H1 (cell line): ENCODE results near the gene POLR2H. TPM values are rescaled to one million over a fixed set of nuclear protein-coding genes. Genes with fewer than 3 reads are reported as not detected.

ENCODE experiments used
- CTCF ChIA-PET: fragments of 300-600 bp; sonication (Branson Sonifier 250); formaldehyde crosslinking; loops from one replicate; lab custom pipeline; 2021; ENCODE audit not compliant: partially characterized antibody; lab: Charles Lee
- POLR2A ChIA-PET: fragments of 300-600 bp; sonication (Branson Sonifier 250); formaldehyde crosslinking; loops from one replicate; lab custom pipeline; 2021; ENCODE audit warnings: inconsistent platforms; ENCODE audit not compliant: partially characterized antibody; lab: Charles Lee
- DNase-seq, 2 experiments: peaks; one replicate each; pipeline versions ENCODE4 v3.0.0 to v3.0.0-alpha.2; 2010 to 2022; ENCODE audit warnings: low spot score in 2 of 2, low read depth in 1 of 2, mixed read lengths in 1 of 2
- FAIRE-seq: peaks from 2 replicates; lab custom pipeline; 2011; peaks lifted over from hg19 to GRCh38; lab: Jason Lieb, UNC
- H2AFZ ChIP-seq: 2 replicates; pipeline ENCODE4 v1.8.1; 2012; ENCODE audit warnings: low read length, inconsistent platforms
- H2AK5ac ChIP-seq: 2 replicates; pipeline ENCODE4 v1.6.1; 2013; ENCODE audit warnings: low read depth, low read length
- H2BK120ac ChIP-seq: replicated peaks from 2 replicates; pipeline ENCODE3; 2013; ENCODE audit warnings: low read depth, low read length, inconsistent platforms
- H2BK12ac ChIP-seq: 2 replicates; pipeline ENCODE4 v1.6.1; 2013; ENCODE audit warnings: low read depth, low read length
- H2BK15ac ChIP-seq: 2 replicates; pipeline ENCODE4 v1.6.1; 2013; ENCODE audit warnings: low read length
- H2BK20ac ChIP-seq: 2 replicates; pipeline ENCODE4 v1.6.1; 2013; ENCODE audit warnings: low read length
- H2BK5ac ChIP-seq: 2 replicates; pipeline ENCODE4 v1.6.1; 2013; ENCODE audit warnings: low read depth, low read length
- H3K14ac ChIP-seq: 2 replicates; pipeline ENCODE4 v1.6.1; 2013; ENCODE audit warnings: inconsistent platforms; ENCODE audit not compliant: insufficient read length
- H3K18ac ChIP-seq: 2 replicates; pipeline ENCODE4 v1.6.1; 2013; ENCODE audit warnings: low read length; ENCODE audit errors: extremely low read depth
- H3K23ac ChIP-seq: 2 replicates; pipeline ENCODE4 v1.6.1; 2013; ENCODE audit warnings: inconsistent platforms; ENCODE audit not compliant: insufficient read length
- H3K23me2 ChIP-seq: 2 replicates; pipeline ENCODE4 v1.6.1; 2013; ENCODE audit warnings: low read depth, low read length
- H3K27ac ChIP-seq: 2 replicates; pipeline ENCODE4 v1.6.1; 2011; ENCODE audit warnings: low read depth, low read length, inconsistent platforms
- H3K27me3 ChIP-seq, 4 experiments: replicated peaks in 1 of 4; 1 replicate in 1 of 4; 2 replicates in 3 of 4; pipeline versions ENCODE4 v1.6.1 to v1.8.1; 2011 to 2013; ENCODE audit warnings: low read length in 3 of 4, mild to moderate bottlenecking in 3 of 4, inconsistent platforms in 2 of 4, mixed read lengths in 2 of 4, moderate library complexity in 1 of 4; ENCODE audit not compliant: control insufficient read depth in 3 of 4, insufficient read depth in 3 of 4; ENCODE audit errors: extremely low read depth in 1 of 4
- H3K36me3 ChIP-seq, 4 experiments: 2 replicates each; pipeline versions ENCODE4 v1.6.1 to v1.8.1; 2011 to 2013; ENCODE audit warnings: mild to moderate bottlenecking in 4 of 4, low read length in 3 of 4, moderate library complexity in 2 of 4, control low read depth in 1 of 4, inconsistent platforms in 1 of 4; ENCODE audit not compliant: insufficient read depth in 4 of 4, control insufficient read depth in 2 of 4
- H3K4ac ChIP-seq: replicated peaks from 2 replicates; pipeline ENCODE3; 2013; ENCODE audit warnings: low read length, low read depth, mixed read lengths, inconsistent platforms; ENCODE audit not compliant: insufficient read length
- H3K4me1 ChIP-seq, 4 experiments: replicated peaks in 1 of 4; 1 replicate in 1 of 4; 2 replicates in 3 of 4; pipeline versions ENCODE4 v1.6.1 to v1.8.1; 2011 to 2013; ENCODE audit warnings: low read length in 3 of 4, inconsistent platforms in 2 of 4, mixed read lengths in 1 of 4; ENCODE audit not compliant: insufficient read depth in 4 of 4, control insufficient read depth in 3 of 4
- H3K4me2 ChIP-seq, 2 experiments: 2 replicates each; pipeline versions ENCODE4 v1.6.1 to v1.8.1; 2011 to 2013; ENCODE audit warnings: low read depth in 2 of 2, low read length in 2 of 2, control low read depth in 1 of 2, inconsistent platforms in 1 of 2, mild to moderate bottlenecking in 1 of 2; ENCODE audit not compliant: insufficient read depth in 1 of 2
- H3K4me3 ChIP-seq, 4 experiments: fragments of 200-600, 300-600 bp in 1 of 4; sonication (generic), shearing (Covaris generic), sonication (Bioruptor Twin) in 1 of 4; 2 replicates each; pipeline versions ENCODE4 v1.5.1 to v1.8.1; 2011 to 2016; ENCODE audit warnings: low read length in 4 of 4, low read depth in 3 of 4, control low read depth in 2 of 4, inconsistent platforms in 2 of 4, mild to moderate bottlenecking in 2 of 4, mixed read lengths in 1 of 4, moderate library complexity in 1 of 4; ENCODE audit not compliant: insufficient read depth in 2 of 4; ENCODE audit errors: extremely low read depth in 1 of 4
- H3K56ac ChIP-seq: replicated peaks from 2 replicates; pipeline ENCODE3; 2013; ENCODE audit warnings: low read depth, mild to moderate bottlenecking, mixed read lengths, low read length, inconsistent platforms; ENCODE audit not compliant: insufficient read length
- H3K79me1 ChIP-seq: 2 replicates; pipeline ENCODE4 v1.6.1; 2013; ENCODE audit warnings: low read depth, low read length, control low read depth
- H3K79me2 ChIP-seq, 2 experiments: 2 replicates each; pipeline versions ENCODE4 v1.6.1 to v1.8.1; 2012 to 2013; ENCODE audit warnings: low read length in 2 of 2, mild to moderate bottlenecking in 2 of 2, inconsistent platforms in 1 of 2; ENCODE audit not compliant: insufficient read depth in 2 of 2, control insufficient read depth in 1 of 2
- H3K9ac ChIP-seq, 4 experiments: replicated peaks in 1 of 4; 1 replicate in 1 of 4; 2 replicates in 3 of 4; pipeline versions ENCODE4 v1.6.1 to v1.8.1; 2011 to 2013; ENCODE audit warnings: low read depth in 3 of 4, low read length in 3 of 4, control low read depth in 2 of 4, mild to moderate bottlenecking in 2 of 4, moderate library complexity in 2 of 4, inconsistent platforms in 1 of 4; ENCODE audit errors: extremely low read depth in 1 of 4
- H3K9me3 ChIP-seq, 2 experiments: 2 replicates each; pipeline versions ENCODE4 v1.6.1 to v1.8.1; 2012 to 2013; ENCODE audit warnings: mild to moderate bottlenecking in 2 of 2, moderate library complexity in 2 of 2, control low read depth in 1 of 2, inconsistent platforms in 1 of 2, low read depth in 1 of 2, low read length in 1 of 2, mixed read lengths in 1 of 2; ENCODE audit not compliant: insufficient read depth in 2 of 2
- H4K20me1 ChIP-seq, 2 experiments: replicated peaks in 1 of 2; 2 replicates each; pipeline versions ENCODE3 to v1.8.1; 2011 to 2013; ENCODE audit warnings: inconsistent platforms in 2 of 2, low read length in 2 of 2, mild to moderate bottlenecking in 1 of 2; ENCODE audit not compliant: insufficient read depth in 2 of 2, control insufficient read depth in 1 of 2
- H4K5ac ChIP-seq: 2 replicates; pipeline ENCODE4 v1.6.1; 2013; ENCODE audit warnings: low read length, low read depth, mixed read lengths, inconsistent platforms; ENCODE audit not compliant: insufficient read length
- H4K8ac ChIP-seq: 2 replicates; pipeline ENCODE4 v1.8.0; 2013; ENCODE audit warnings: mild to moderate bottlenecking, moderate library complexity, low read length, inconsistent platforms; ENCODE audit not compliant: insufficient read depth; ENCODE audit errors: extremely low read depth
- H4K91ac ChIP-seq: replicated peaks from 2 replicates; pipeline ENCODE3; 2013; ENCODE audit warnings: low read length, mixed read lengths, inconsistent platforms; ENCODE audit not compliant: insufficient read length
- ASH2L ChIP-seq: fragments of 200-600, 300-600 bp; sonication (generic); IDR thresholded peaks from one replicate; pipeline ENCODE4 v1.7.1; 2017; ENCODE audit warnings: low read length
- KDM4A ChIP-seq: IDR thresholded peaks from one replicate; pipeline ENCODE4 v1.7.1; 2012; ENCODE audit warnings: low read depth, mild to moderate bottlenecking, moderate library complexity, low read length, inconsistent platforms; ENCODE audit not compliant: severe bottlenecking
- YY1 ChIP-seq: IDR thresholded peaks from 2 replicates; pipeline ENCODE4 v1.6.1; 2011; ENCODE audit warnings: low read depth, mild to moderate bottlenecking, low read length
- WGBS, 2 experiments: shearing (Covaris generic) in 1 of 2; methylation state at CpG; one replicate each; pipeline versions ENCODE4 v1.1.6 to v1.1.7; 2013 to 2015; ENCODE audit warnings: low lambda C conversion rate in 2 of 2, mixed read lengths in 2 of 2, inconsistent platforms in 1 of 2, low coverage in 1 of 2, missing lambda C conversion rate in 1 of 2; ENCODE audit not compliant: insufficient replicate concordance in 2 of 2, insufficient coverage in 1 of 2, insufficient read length in 1 of 2; ENCODE audit errors: extremely low coverage in 1 of 2, missing lambda C conversion rate in 1 of 2; 5-methylcytosine and 5-hydroxymethylcytosine counted together
- polyA plus RNA-seq, 7 experiments: library from polyadenylated mRNA; depleted of rRNA in 3 of 7; stranded (reverse) in 5 of 7; unstranded in 2 of 7; fragments of >200 nt in 5 of 7; fragments of 200-250 nt in 2 of 7; gene quantifications; 1 replicate in 5 of 7; 2 replicates in 1 of 7; 4 replicates in 1 of 7; pipeline versions ENCODE4 v1.2.1 to v1.2.3, GENCODE V29; 2011 to 2013; ENCODE audit warnings: missing spikeins in 2 of 7, mixed read lengths in 2 of 7
- total RNA-seq: library from RNA; stranded (reverse); fragmentation: NEBNext Ultra II Directional; extraction: Animal tissue kit (Norgen Biotek cat#: 25700); gene quantifications from 2 replicates; pipeline ENCODE4 v1.2.1, GENCODE V29; 2021
- TF ChIP-seq, protein P1 (sequence below), 3 experiments: IDR thresholded peaks; 1 replicate in 2 of 3; 2 replicates in 1 of 3; pipeline versions ENCODE4 v1.5.1 to v1.6.1; 2011; ENCODE audit warnings: low read length in 3 of 3, mild to moderate bottlenecking in 3 of 3, inconsistent platforms in 2 of 3, low read depth in 1 of 3, moderate library complexity in 1 of 3; ENCODE audit not compliant: insufficient read depth in 1 of 3; ENCODE audit errors: control extremely low read depth in 1 of 3

Gene POLR2H
- total and polyA plus RNA-seq, 2 of the 8 experiments (the other 6 are each of a cell fraction or from before 2014, with no cell fraction given) = 113 to 335 TPM

DNA sequence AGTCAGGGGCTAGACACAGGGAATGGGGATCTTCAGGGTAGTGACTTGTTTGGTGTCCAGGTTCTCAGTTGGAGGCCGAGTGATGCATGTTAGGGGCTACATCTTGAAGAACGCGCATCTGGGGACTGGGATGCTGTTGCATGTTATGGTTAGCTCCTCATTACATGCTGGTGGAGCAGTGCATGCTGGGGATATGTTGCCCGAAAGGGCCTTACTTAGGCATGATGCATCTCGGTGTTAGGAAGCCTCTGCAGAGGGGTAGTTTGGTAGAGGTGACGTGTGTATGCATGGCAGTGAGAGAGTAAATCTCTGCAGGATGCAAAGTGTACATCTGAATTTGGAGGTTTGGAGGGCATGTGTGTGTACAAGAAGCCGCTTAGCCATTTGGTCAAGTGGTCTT lies 44.7 kb upstream of the POLR2H start:
- peak overlapping the region; percentile 85 to 97; a peak in 3 of 4 replicates for H3K4me2 ChIP-seq
- H3K27ac ChIP-seq = no peak overlapping the region
- FAIRE-seq (no peak), DNase-seq (no peak)
- H4K91ac ChIP-seq = no peak overlapping the region
- H2BK120ac ChIP-seq = no peak overlapping the region
- no peaks in the 10 kb centered on the region for H3K27me3 ChIP-seq
- peaks cover 37 to 62% of the 10 kb centered on the region in 2 experiments for H3K79me2 ChIP-seq
- H3K4ac ChIP-seq = no peak overlapping the region
- peaks cover 22 to 51% (median 35%) of the 10 kb centered on the region in 4 experiments for H3K36me3 ChIP-seq
- no peak overlapping the region for H2AK5ac ChIP-seq
- H3K9me3 ChIP-seq = no peaks in the 10 kb centered on the region
- H3K23ac ChIP-seq = no peak overlapping the region
- H3K56ac ChIP-seq = no peak overlapping the region
- H3K14ac ChIP-seq = no peak overlapping the region
- H4K20me1 ChIP-seq = peaks cover 32 to 39% of the 10 kb centered on the region in 2 experiments
- H2BK20ac ChIP-seq = no peak overlapping the region
- no peak overlapping the region for H2BK15ac ChIP-seq
- H3K23me2 ChIP-seq = no peaks in the 10 kb centered on the region; the same call in 1 of the 2 replicates
- ChIA-PET POLR2A (interaction anchor here (0.6 to 12.3 kb wide), 11 partner anchors 11 to 489 kb away, joined by 3 to 148 read pairs (median 7); partner anchors contain the start of genes CLCN2, FAM131A, PARL and POLR2H), CTCF (interaction anchor here (1.0 to 1.9 kb wide), 5 partner anchors 10 to 29 kb away, joined by 3 to 5 read pairs (median 4); no protein-coding TSS in a partner anchor)
- H2AFZ ChIP-seq = no peak overlapping the region
- 90% methylated on average over 7 of the region's 7 CpGs; no CpG with 5 or more reads in 1 of the 2 experiments for WGBS, 2 experiments
- no peak overlapping the region for H4K5ac ChIP-seq
- TF ChIP-seq ASH2L = no peak
- no peak for TF ChIP-seq KDM4A
- no peak for TF ChIP-seq YY1
- TF ChIP-seq, protein P1, sequence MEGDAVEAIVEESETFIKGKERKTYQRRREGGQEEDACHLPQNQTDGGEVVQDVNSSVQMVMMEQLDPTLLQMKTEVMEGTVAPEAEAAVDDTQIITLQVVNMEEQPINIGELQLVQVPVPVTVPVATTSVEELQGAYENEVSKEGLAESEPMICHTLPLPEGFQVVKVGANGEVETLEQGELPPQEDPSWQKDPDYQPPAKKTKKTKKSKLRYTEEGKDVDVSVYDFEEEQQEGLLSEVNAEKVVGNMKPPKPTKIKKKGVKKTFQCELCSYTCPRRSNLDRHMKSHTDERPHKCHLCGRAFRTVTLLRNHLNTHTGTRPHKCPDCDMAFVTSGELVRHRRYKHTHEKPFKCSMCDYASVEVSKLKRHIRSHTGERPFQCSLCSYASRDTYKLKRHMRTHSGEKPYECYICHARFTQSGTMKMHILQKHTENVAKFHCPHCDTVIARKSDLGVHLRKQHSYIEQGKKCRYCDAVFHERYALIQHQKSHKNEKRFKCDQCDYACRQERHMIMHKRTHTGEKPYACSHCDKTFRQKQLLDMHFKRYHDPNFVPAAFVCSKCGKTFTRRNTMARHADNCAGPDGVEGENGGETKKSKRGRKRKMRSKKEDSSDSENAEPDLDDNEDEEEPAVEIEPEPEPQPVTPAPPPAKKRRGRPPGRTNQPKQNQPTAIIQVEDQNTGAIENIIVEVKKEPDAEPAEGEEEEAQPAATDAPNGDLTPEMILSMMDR (IDR thresholded peaks at IDR 0.05; ENCODE audit: control extremely low read depth in 1 of 3, insufficient read depth in 1 of 3, low read depth in 1 of 3, low read length in 3 of 3) = no peak
- TF ChIP-seq, all 59 proteins: peak for 0
- no peak overlapping the region for H2BK12ac ChIP-seq
- peak overlapping the region in 2 of 4 experiments; percentile 83 to 96; a peak in 2 of 8 replicates for H3K4me3 ChIP-seq
- H3K18ac ChIP-seq = no peak overlapping the region
- peak overlapping the region in 3 of 4 experiments; percentile 27 to 44 (median 34); a peak in 3 of 7 replicates for H3K9ac ChIP-seq
- H4K8ac ChIP-seq = no peak overlapping the region
- peaks cover 3 to 9% (median 6%) of the 10 kb centered on the region in 4 experiments for H3K4me1 ChIP-seq
- peaks cover 11% of the 10 kb centered on the region for H3K79me1 ChIP-seq
- no peak overlapping the region for H2BK5ac ChIP-seq
